Lower leg skin (tissue), 4 donors: ENCODE measurements around the gene ABHD12. TPM values are rescaled to one million over a fixed set of nuclear protein-coding genes. Genes with fewer than 3 reads are reported as not detected.
A peak's percentile ranks its signal among the peaks of the same experiment; 100 is the strongest.
"Not testable (repeated sequence)": the region's sequence is repeated elsewhere in the genome, so short reads cannot be mapped to it uniquely, and the experiment has no call there.

Experiments used
- DNase-seq, 2 donors: peaks; one replicate each; pipeline ENCODE4 v3.0.0-alpha.2; 2019; ENCODE audit warnings: low spot score in 2 of 2
- H3K4me3 ChIP-seq: fragments of 200-600 bp; sonication (generic); 2 replicates; pipeline ENCODE4 v1.5.1; 2017; ENCODE audit warnings: mild to moderate bottlenecking, low read depth; ENCODE audit not compliant: poor library complexity, severe bottlenecking
- CTCF ChIP-seq, 3 donors: fragments of 450-650 bp; IDR thresholded peaks; one replicate each; pipeline ENCODE4 v1.5.1; 2016; ENCODE audit warnings: antibody characterized with exemption in 3 of 3, mild to moderate bottlenecking in 3 of 3, moderate library complexity in 2 of 3
- POLR2A ChIP-seq, 2 donors: fragments of 450-650 bp; IDR thresholded peaks; one replicate each; pipeline ENCODE4 v1.6.1; 2016 to 2017; ENCODE audit warnings: antibody characterized with exemption in 2 of 2, mild to moderate bottlenecking in 1 of 2, moderate library complexity in 1 of 2
- WGBS, 2 donors: methylation state at CpG; one replicate each; pipeline ENCODE4 v1.1.5; 2018; 5-methylcytosine and 5-hydroxymethylcytosine counted together
- intact Hi-C: fragments of 100-400 bp; cut with DNase I; formaldehyde crosslinking; loops from one replicate; pipeline ENCODE4 v1.15.0; 2023; ENCODE audit warnings: low total_unique reads
- total RNA-seq, 4 donors: library from RNA; depleted of rRNA; stranded (reverse); fragments of >200 nt; gene quantifications; one replicate each; pipeline ENCODE4 v1.1.0, GENCODE V29; 2016

Gene ABHD12
- total RNA-seq, 4 donors from 2014 or later: 51.7 to 121 (median 103) TPM

GRCh38 chr20:25339608-25340007 is 51.0 kb downstream of the ABHD12 start:
- WGBS, 2 donors: 86 to 89% methylated on average over 12 of the region's 12 CpGs
- intact Hi-C loops: no loop called here
- DNase-seq: no peak
- H3K4me3 ChIP-seq: no peak overlapping the region
- TF ChIP-seq POLR2A (IDR thresholded peaks at IDR 0.05) (no peak), CTCF (IDR thresholded peaks at IDR 0.05) (no peak)

GRCh38 chr20:25338112-25339023 is 52.3 kb downstream of the ABHD12 start:
- DNase-seq: no peak
- WGBS, 2 donors: 92 to 94% methylated on average over 11 of the region's 11 CpGs
- no peak for TF ChIP-seq POLR2A (IDR thresholded peaks at IDR 0.05)

GRCh38 chr20:25336561-25337422 is 53.8 kb downstream of the ABHD12 start:
- TF ChIP-seq CTCF (IDR thresholded peaks at IDR 0.05) (no peak), POLR2A (IDR thresholded peaks at IDR 0.05) (no peak)
- WGBS, 2 donors: 65 to 74% methylated on average over 17 of the region's 17 CpGs
- DNase-seq: peak in 1 of 2 donors; percentile 50
- intact Hi-C loops: no loop called here
- no peak overlapping the region for H3K4me3 ChIP-seq

More at GRCh38 chr20:25338112-25339023, 52.3 kb downstream of the ABHD12 start:
- no peak overlapping the region for H3K4me3 ChIP-seq
- intact Hi-C loops: no loop called here

GRCh38 chr20:25334972-25335371 is 55.7 kb downstream of the ABHD12 start:
- 93 to 100% methylated on average over 1 of the region's 1 CpG for WGBS, 2 donors

GRCh38 chr20:25328954-25329498 is 61.6 kb downstream of the ABHD12 start:
- intact Hi-C loops: no loop called here
- H3K4me3 ChIP-seq: no peak overlapping the region
- WGBS, 2 donors: 94 to 98% methylated on average over 12 of the region's 12 CpGs
- TF ChIP-seq POLR2A (IDR thresholded peaks at IDR 0.05) (no peak), CTCF (IDR thresholded peaks at IDR 0.05) (no peak)
- no peak for DNase-seq

More at GRCh38 chr20:25334972-25335371, 55.7 kb downstream of the ABHD12 start:
- H3K4me3 ChIP-seq, intact Hi-C loops, DNase-seq: not testable (repeated sequence)

GRCh38 chr20:25327521-25328235 is 63.0 kb downstream of the ABHD12 start:
- no peak overlapping the region for H3K4me3 ChIP-seq
- intact Hi-C loops: no loop called here
- WGBS, 2 donors: 74 to 75% methylated on average over 7 of the region's 7 CpGs
- TF ChIP-seq POLR2A (IDR thresholded peaks at IDR 0.05) (no peak), CTCF (IDR thresholded peaks at IDR 0.05) (no peak)
- DNase-seq: no peak
